Activated T-helper 17 cell treated with anti-CD3 and anti-CD28 coated beads, Interleukin-2, amount 50 U/mL, for 72 hours (primary cell): ENCODE measurements around the gene ASB6. TPM values are rescaled to one million over a fixed set of nuclear protein-coding genes. Genes with fewer than 3 reads are reported as not detected.
"Not testable (repeated sequence)": the region's sequence is repeated elsewhere in the genome, so short reads cannot be mapped to it uniquely, and the experiment has no call there.

Experiments used
- ATAC-seq: fragments of 150-1000 bp; cut with Tn5 transposase; replicated peaks from 2 replicates; pipeline ENCODE4 v1.10.0; 2021; ENCODE audit warnings: mild to moderate bottlenecking, moderate library complexity
- H3K27ac Mint-ChIP-seq: one replicate; pipeline ENCODE4 v1.8.0; 2022; ENCODE audit warnings: mixed read lengths
- H3K27me3 Mint-ChIP-seq: one replicate; pipeline ENCODE4 v1.8.0; 2022; ENCODE audit warnings: mixed read lengths
- H3K36me3 Mint-ChIP-seq: one replicate; pipeline ENCODE4 v1.8.0; 2022; ENCODE audit warnings: low read depth, mild to moderate bottlenecking, mixed read lengths
- H3K4me1 Mint-ChIP-seq: one replicate; pipeline ENCODE4 v1.8.0; 2022; ENCODE audit warnings: mixed read lengths
- H3K4me3 Mint-ChIP-seq: one replicate; pipeline ENCODE4 v1.8.0; 2022; ENCODE audit warnings: mild to moderate bottlenecking, mixed read lengths
- H3K9me3 Mint-ChIP-seq: one replicate; pipeline ENCODE4 v1.8.0; 2022; ENCODE audit warnings: mixed read lengths
- total RNA-seq, 2 donors: library from RNA; stranded (reverse); gene quantifications; one replicate each; pipeline ENCODE4 v1.2.3, GENCODE V29; 2022

ASB6 gene
- total RNA-seq, 2 donors from 2014 or later, result 12.3 to 26.4 TPM

DNA sequence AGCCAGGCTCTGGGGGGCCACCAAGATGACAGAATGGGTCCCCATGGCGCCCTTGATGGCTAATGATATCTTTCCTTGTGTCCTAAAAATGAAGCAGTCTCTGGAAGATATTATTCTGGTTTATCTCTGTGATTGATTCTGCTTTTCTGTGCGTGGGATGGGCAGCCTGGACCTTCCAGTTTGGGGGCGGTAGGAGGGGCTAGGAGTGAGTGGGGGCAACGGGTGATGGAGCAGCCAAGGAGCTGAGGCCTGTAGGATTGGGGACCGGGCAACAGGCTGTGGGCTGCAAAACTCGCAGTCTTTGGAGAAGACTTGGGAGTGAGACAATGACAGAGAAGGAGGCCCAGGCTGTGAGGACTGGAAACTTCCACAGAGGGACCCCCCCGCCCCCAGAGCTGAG is 32.3 kb upstream of the ASB6 start:
- Mint-ChIP-seq H3K27ac (no peak overlapping the region), H3K4me1 (no peaks in the 10 kb centered on the region), H3K9me3 (no peaks in the 10 kb centered on the region), H3K4me3 (no peak overlapping the region), H3K27me3 (peaks cover 13% of the 10 kb centered on the region), H3K36me3 (no peaks in the 10 kb centered on the region)
- ATAC-seq, result no peak

DNA sequence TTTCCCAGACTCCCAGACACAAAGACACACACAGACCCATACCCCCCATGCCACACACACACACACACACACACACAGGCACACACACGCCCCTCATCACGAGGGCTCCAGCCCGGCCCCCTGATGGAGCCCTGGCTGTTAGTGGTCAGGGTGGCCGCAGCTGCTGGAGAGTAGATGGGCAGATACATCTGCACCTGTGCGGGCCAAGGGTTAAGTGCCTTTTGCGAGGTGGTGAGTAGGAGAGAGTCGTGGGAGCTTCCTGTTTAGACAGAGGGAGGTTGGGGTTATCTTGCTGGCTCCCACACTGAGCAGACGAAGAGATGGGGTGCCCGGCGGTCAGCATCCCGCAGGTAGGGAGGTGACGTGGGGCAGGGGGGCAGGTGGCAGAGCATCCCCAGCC is 31.7 kb upstream of the ASB6 start:
- no peaks in the 10 kb centered on the region for H3K36me3 Mint-ChIP-seq
- no peak overlapping the region for H3K4me3 Mint-ChIP-seq
- H3K27ac Mint-ChIP-seq, result no peak overlapping the region
- H3K27me3 Mint-ChIP-seq, result peaks cover 12% of the 10 kb centered on the region
- ATAC-seq, result no peak
- H3K4me1 Mint-ChIP-seq, result no peaks in the 10 kb centered on the region
- H3K9me3 Mint-ChIP-seq, result no peaks in the 10 kb centered on the region

DNA sequence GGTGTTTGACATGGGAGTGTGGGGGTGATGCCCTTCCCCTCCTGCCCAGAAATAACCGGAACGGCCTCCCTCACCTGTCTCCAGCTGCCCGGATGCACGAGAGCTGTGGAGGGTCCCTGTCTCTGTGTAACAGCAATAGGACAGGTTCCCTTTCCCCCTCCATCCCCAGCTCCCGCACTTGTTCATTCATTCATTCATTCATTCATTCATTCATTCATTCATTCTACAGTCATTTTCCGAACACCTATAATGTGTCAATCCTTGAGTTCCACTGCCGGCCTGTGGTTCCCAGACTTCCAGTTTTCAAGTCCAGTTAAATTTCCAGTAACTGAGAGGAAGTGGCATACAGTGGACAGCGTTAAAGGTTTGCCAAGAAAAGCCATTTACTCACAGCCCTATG is 30.8 kb upstream of the ASB6 start:
- H3K4me1 Mint-ChIP-seq, result no peaks in the 10 kb centered on the region
- no peak overlapping the region for H3K27ac Mint-ChIP-seq

GRCh38 chr9:129671519-129671918 is 29.6 kb upstream of the ASB6 start:
- H3K27me3 Mint-ChIP-seq, result peaks cover 4% of the 10 kb centered on the region
- H3K27ac Mint-ChIP-seq, result no peak overlapping the region
- no peaks in the 10 kb centered on the region for H3K36me3 Mint-ChIP-seq
- peak; percentile 51 for ATAC-seq
- H3K9me3 Mint-ChIP-seq, result no peaks in the 10 kb centered on the region
- no peaks in the 10 kb centered on the region for H3K4me1 Mint-ChIP-seq
- H3K4me3 Mint-ChIP-seq, result no peak overlapping the region

More for the DNA sequence above, 30.8 kb upstream of the ASB6 start:
- Mint-ChIP-seq H3K27me3 (peaks cover 7% of the 10 kb centered on the region), H3K36me3 (no peaks in the 10 kb centered on the region), H3K4me3 (no peak overlapping the region), H3K9me3 (no peaks in the 10 kb centered on the region)
- ATAC-seq, result no peak

DNA sequence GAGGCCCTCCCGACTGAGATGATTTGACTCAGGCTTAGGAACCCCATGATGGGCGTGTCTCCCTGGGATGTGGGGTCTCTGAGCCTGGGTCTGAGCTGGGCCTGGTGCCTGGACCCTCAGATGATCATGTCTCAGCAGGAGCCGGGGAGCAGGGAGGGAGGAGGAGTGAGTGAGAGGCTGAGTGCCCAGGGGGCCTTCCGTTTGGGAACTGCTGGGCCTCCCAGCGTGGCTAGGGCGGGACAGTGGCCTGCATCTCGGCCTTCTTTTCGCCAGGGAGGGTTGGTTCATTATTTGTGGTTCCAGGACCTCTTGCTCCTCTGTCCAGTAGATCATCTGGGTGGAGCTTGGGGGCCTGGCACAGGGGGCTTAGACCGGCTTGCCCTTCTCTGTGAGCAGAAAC is 29.1 kb upstream of the ASB6 start:
- Mint-ChIP-seq H3K4me1 (no peaks in the 10 kb centered on the region), H3K4me3 (no peak overlapping the region), H3K36me3 (no peaks in the 10 kb centered on the region), H3K9me3 (no peaks in the 10 kb centered on the region), H3K27me3 (peaks cover 4% of the 10 kb centered on the region), H3K27ac (no peak overlapping the region)
- no peak for ATAC-seq

DNA sequence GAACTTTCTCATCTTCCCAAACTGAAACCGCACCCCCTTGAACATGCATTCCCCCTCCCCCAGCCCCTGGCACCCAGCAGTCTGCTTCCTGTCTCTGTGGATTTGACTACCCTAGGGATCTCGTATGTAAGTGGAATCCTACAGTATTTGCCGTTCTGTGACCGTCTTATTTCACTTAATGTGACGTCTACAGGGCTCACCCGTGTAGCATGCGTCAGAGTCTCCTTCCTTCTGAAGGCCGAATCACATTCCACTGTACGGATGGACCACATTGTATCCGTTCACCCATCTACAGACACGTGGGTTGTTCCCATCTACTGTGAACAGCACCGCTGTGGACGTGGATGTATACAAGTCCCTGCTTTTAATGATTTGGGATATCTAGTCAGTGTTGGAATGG is 28.0 kb upstream of the ASB6 start:
- H3K4me1 Mint-ChIP-seq, result no peaks in the 10 kb centered on the region
- no peak for ATAC-seq
- peaks cover 4% of the 10 kb centered on the region for H3K27me3 Mint-ChIP-seq
- H3K9me3 Mint-ChIP-seq, result no peaks in the 10 kb centered on the region
- H3K36me3 Mint-ChIP-seq, result no peaks in the 10 kb centered on the region
- H3K27ac Mint-ChIP-seq, result no peak overlapping the region
- H3K4me3 Mint-ChIP-seq, result no peak overlapping the region

DNA sequence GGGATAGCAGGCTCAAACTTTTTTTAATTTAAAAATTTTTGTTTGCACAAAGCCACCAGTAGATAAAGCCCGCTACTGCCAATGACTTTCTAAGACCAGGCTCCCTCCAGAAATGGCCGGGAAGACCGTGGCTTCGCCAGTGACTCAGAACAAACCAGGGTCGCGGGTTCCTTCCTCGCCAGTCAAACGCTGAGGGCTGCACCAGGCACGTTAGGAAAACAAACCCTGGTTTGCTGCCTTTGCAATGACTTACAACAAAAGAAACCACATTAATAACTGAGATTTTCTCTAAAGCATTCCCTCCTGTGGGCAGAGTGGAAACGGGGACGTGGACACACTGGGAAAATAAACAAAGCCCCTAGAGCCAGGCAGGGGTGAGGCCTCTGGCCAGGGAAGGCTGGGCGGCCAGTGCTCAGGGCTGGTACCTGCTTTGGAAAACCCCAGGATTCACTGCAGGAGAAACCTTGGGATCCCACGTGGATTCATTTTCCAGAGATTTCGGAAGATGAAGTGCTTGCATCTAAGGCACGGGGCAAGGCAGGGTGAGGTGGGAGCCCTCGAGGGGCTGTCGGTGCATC is 27.3 kb upstream of the ASB6 start:
- Mint-ChIP-seq H3K4me3 (no peak overlapping the region), H3K27ac (no peak overlapping the region), H3K36me3 (no peaks in the 10 kb centered on the region), H3K27me3 (peaks cover 7% of the 10 kb centered on the region), H3K9me3 (no peaks in the 10 kb centered on the region), H3K4me1 (no peaks in the 10 kb centered on the region)
- ATAC-seq, result no peak

DNA sequence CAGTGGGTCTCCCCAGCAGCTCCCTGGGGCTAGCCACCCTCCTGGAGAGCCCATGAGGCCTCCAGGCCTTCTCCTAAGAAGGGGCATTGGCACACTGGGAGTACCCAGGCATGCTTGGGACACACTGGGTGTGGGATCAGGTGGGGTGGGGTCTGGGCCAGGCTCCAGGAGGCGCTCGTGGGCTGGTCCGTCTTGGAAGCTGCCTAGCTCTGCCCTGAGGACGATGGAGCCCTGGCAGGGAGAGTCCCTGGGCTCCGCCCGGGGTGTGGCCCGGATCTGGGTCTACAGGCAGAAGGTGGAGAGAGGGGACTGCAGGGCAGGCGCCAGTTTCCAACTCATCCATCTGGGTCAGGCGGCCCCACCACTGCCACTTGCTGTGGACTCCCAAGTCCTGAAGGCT is 25.9 kb upstream of the ASB6 start:
- no peaks in the 10 kb centered on the region for H3K36me3 Mint-ChIP-seq
- no peak overlapping the region for H3K4me3 Mint-ChIP-seq
- ATAC-seq, result no peak
- no peak overlapping the region for H3K27ac Mint-ChIP-seq
- peaks cover 7% of the 10 kb centered on the region for H3K27me3 Mint-ChIP-seq
- no peaks in the 10 kb centered on the region for H3K4me1 Mint-ChIP-seq
- no peaks in the 10 kb centered on the region for H3K9me3 Mint-ChIP-seq

DNA sequence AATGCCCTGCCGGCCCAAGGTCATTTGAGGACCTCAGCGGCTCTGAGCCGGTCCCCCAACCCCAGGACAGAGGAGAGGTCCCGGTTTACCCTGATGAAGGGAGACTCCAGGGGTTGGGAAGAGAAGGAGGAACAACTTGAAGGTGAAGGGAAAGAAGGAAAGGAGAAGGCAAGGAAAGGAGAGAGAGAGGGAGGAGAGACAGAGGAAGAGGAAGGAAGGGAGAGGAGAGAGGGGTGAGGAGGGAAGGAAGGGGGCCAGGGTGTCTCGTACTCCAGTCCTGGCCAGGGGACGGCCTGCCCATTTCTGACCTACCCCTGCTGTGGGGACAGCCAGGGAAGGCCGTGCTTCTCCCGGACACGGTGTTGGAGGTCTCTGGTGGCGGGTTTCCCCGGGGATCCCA is 25.4 kb upstream of the ASB6 start:
- Mint-ChIP-seq H3K4me3 (no peak overlapping the region), H3K4me1 (no peaks in the 10 kb centered on the region), H3K36me3 (no peaks in the 10 kb centered on the region), H3K27ac (no peak overlapping the region), H3K9me3 (no peaks in the 10 kb centered on the region), H3K27me3 (peaks cover 7% of the 10 kb centered on the region)
- no peak for ATAC-seq

DNA sequence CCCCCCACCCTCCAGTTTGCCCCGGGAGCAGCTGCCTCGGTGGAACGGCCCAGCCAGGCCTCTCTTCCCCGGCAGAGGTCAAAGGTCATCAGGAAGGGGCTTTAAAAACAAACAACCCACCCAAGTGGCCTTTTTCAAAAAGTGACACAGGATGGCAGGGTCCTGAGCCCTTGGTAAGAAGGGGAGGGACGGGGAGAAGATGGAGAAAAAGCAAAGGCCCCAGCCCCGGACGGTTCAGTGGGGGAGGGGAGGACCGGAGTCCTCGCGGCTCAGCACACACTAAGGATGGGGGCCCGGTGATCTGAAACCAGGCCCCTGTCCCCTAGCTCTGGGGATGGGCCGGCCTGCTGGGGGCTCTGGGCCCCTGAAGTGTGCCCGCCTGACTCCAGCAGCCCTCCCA is 24.6 kb upstream of the ASB6 start:
- H3K4me1 Mint-ChIP-seq, result no peaks in the 10 kb centered on the region
- no peaks in the 10 kb centered on the region for H3K36me3 Mint-ChIP-seq
- H3K9me3 Mint-ChIP-seq, result no peaks in the 10 kb centered on the region
- H3K27me3 Mint-ChIP-seq, result peaks cover 7% of the 10 kb centered on the region
- no peak overlapping the region for H3K4me3 Mint-ChIP-seq
- no peak overlapping the region for H3K27ac Mint-ChIP-seq
- no peak for ATAC-seq

DNA sequence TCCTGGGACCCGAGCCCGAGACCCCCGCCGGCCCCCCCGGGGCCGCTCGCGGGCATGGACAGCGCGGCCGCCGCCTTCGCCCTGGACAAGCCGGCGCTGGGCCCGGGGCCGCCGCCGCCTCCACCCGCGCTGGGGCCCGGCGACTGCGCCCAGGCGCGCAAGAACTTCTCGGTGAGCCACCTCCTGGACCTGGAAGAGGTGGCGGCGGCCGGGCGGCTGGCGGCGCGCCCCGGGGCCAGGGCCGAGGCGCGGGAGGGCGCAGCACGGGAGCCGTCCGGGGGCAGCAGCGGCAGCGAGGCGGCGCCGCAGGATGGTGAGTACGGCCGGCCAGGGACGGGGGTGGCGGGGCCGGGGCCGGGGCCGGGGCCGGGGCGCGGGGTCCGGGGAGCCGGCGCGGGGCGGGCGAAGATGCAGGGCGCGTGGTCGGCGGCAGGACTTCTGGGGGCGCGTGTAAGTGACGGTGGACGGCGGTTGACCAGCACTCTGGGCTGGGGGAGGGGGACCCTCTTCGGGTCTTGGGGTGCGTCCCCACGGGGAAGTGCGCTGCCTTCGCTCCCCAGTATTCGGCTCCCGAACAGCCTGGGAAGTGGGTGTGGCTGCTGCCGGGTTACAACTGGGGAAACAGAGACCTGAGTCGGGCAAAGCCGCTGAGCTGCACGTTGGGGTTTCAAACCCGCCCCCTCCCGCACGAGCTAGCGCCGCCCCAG is 24.0 kb upstream of the ASB6 start:
- Mint-ChIP-seq H3K27me3 (peaks cover 8% of the 10 kb centered on the region), H3K27ac (no peak overlapping the region), H3K4me3 (no peak overlapping the region), H3K9me3 (no peaks in the 10 kb centered on the region), H3K4me1 (no peaks in the 10 kb centered on the region), H3K36me3 (no peaks in the 10 kb centered on the region)
- peak; percentile 44 for ATAC-seq

DNA sequence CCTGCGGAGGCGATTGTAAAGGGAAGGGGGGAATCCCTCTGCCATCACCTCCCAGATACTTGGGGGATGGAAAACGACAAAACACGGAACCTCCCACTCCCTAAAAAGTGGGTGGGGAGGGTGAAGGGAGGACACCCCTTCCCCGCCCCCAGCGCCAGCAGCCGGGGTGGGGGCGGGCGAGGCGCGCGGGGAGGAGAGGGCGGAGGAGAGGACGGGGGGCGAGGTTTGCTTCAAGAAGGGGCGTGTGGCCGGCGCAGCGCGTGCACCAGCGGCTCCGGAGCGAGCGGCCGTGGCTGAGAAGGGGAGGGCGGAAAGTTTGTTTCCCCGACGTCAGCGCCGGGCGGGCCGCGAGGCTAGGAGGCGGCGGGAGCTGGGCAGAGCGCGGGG is 23.4 kb upstream of the ASB6 start, which contains the start of gene PRRX2:
PRRX2 (plus strand) TSS at position 259 of the 387 bp plus-strand sequence. CDS start 221 bp downstream, outside the sequence.
- H3K4me3 Mint-ChIP-seq, result peak within 1 kb of the TSS; percentile 54
- peaks cover 10% of the 10 kb centered on the region for H3K27me3 Mint-ChIP-seq
- no peak within 1 kb of the TSS for H3K27ac Mint-ChIP-seq
- H3K4me1 Mint-ChIP-seq, result no peaks in the 10 kb centered on the region
- ATAC-seq, result peak; percentile 59
- H3K36me3 Mint-ChIP-seq, result no peaks in the 10 kb centered on the region
- H3K9me3 Mint-ChIP-seq, result no peaks in the 10 kb centered on the region

DNA sequence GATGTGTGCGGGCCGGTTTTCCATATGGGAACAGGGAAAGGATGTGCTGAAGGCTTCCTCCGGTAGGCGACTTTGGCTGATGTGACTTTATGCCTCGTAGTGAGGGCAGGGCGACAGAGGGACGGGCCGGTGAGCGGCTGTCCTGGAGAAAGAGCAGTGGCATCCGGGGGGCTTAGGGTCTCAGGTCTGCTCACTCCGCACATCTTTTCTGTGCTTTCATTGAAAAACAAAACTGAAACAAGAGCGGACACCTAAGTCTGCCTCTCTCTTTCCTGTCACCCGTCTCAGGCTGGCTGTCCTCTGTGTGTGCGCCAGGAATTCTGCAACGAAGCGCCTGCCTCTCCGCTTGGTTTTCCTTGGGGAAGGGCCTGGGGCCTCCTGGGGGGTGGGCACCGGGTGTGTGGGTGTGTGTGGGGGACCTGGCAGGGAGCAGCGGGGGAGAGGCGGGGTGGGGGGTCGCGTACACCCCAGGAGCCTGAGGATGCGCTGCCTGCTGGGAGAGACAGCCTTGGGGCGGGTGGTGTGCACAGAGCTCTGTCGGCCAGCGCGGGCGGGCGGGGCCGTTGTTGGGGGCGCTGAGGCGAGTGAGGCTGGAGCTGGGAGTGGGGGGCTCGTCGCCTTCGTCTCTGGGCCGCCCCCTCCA is 22.9 kb upstream of the ASB6 start:
- ATAC-seq, result no peak
- Mint-ChIP-seq H3K27ac (no peak overlapping the region), H3K4me1 (no peaks in the 10 kb centered on the region), H3K4me3 (peak overlapping the region; percentile 54), H3K9me3 (no peaks in the 10 kb centered on the region), H3K27me3 (peaks cover 10% of the 10 kb centered on the region), H3K36me3 (no peaks in the 10 kb centered on the region)

GRCh38 chr9:129662239-129662638 is 20.3 kb upstream of the ASB6 start:
- not testable (repeated sequence) for H3K4me1 Mint-ChIP-seq, H3K36me3 Mint-ChIP-seq, H3K9me3 Mint-ChIP-seq, H3K4me3 Mint-ChIP-seq, H3K27me3 Mint-ChIP-seq, ATAC-seq, H3K27ac Mint-ChIP-seq

GRCh38 chr9:129661029-129661428 is 19.1 kb upstream of the ASB6 start:
- no peaks in the 10 kb centered on the region for H3K4me1 Mint-ChIP-seq
- H3K27ac Mint-ChIP-seq, result no peak overlapping the region
- H3K36me3 Mint-ChIP-seq, result no peaks in the 10 kb centered on the region
- no peak for ATAC-seq
- H3K27me3 Mint-ChIP-seq, result peaks cover 6% of the 10 kb centered on the region
- H3K4me3 Mint-ChIP-seq, result no peak overlapping the region
- H3K9me3 Mint-ChIP-seq, result no peaks in the 10 kb centered on the region
